Right ventricle myocardium superior (tissue), 1 donor: ENCODE measurements around the gene TSKU. TPM values are rescaled to one million over a fixed set of nuclear protein-coding genes. Genes with fewer than 3 reads are reported as not detected.

Source experiments
- ATAC-seq: fragments of 200-7000 bp; cut with Tn5 transposase; one replicate; pipeline ENCODE4 v1.9.1; 2020; ENCODE audit warnings: mild to moderate bottlenecking; ENCODE audit not compliant: poor library complexity
- DNase-seq: peaks from one replicate; pipeline ENCODE4 v3.0.0-alpha.2; 2020
- intact Hi-C: fragments of 100-400 bp; cut with DNase I; formaldehyde crosslinking; loops from one replicate; pipeline ENCODE4 v1.11.2; 2022
- total RNA-seq: library from RNA; stranded (reverse); fragmentation: NEBNext Ultra II Directional; extraction: Animal tissue kit (Norgen Biotek cat#: 25700); gene quantifications from one replicate; pipeline ENCODE4 v1.2.1, GENCODE V29; 2021
- donor health status: DM: no; HTN: yes; CAD: no; lungs with severe emphysema.

TSKU gene
- total RNA-seq, 1 donor from 2014 or later = 17.2 TPM

- ATAC-seq = no peak
- intact Hi-C loops = no loop called here
- no peak for DNase-seq
Observed at GRCh38 chr11:76794371-76795289, 11.5 kb downstream of the TSKU start.

GRCh38 chr11:76795290-76795935, 12.3 kb downstream of the TSKU start:
- ATAC-seq (no peak), DNase-seq (no peak)
- intact Hi-C loops = no loop called here

DNA sequence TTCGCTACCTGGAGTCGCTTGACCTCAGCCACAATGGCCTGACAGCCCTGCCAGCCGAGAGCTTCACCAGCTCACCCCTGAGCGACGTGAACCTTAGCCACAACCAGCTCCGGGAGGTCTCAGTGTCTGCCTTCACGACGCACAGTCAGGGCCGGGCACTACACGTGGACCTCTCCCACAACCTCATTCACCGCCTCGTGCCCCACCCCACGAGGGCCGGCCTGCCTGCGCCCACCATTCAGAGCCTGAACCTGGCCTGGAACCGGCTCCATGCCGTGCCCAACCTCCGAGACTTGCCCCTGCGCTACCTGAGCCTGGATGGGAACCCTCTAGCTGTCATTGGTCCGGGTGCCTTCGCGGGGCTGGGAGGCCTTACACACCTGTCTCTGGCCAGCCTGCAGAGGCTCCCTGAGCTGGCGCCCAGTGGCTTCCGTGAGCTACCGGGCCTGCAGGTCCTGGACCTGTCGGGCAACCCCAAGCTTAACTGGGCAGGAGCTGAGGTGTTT, 12.8 kb downstream of the TSKU start:
- DNase-seq (no peak), ATAC-seq (no peak)
- intact Hi-C loops = no loop called here

DNA sequence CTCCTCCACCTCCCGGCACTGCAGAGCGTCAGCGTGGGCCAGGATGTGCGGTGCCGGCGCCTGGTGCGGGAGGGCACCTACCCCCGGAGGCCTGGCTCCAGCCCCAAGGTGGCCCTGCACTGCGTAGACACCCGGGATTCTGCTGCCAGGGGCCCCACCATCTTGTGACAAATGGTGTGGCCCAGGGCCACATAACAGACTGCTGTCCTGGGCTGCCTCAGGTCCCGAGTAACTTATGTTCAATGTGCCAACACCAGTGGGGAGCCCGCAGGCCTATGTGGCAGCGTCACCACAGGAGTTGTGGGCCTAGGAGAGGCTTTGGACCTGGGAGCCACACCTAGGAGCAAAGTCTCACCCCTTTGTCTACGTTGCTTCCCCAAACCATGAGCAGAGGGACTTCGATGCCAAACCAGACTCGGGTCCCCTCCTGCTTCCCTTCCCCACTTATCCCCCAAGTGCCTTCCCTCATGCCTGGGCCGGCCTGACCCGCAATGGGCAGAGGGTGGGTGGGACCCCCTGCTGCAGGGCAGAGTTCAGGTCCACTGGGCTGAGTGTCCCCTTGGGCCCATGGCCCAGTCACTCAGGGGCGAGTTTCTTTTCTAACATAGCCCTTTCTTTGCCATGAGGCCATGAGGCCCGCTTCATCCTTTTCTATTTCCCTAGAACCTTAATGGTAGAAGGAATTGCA, 13.5 kb downstream of the TSKU start:
- DNase-seq (no peak), ATAC-seq (no peak)
- intact Hi-C loops = no loop called here

DNA sequence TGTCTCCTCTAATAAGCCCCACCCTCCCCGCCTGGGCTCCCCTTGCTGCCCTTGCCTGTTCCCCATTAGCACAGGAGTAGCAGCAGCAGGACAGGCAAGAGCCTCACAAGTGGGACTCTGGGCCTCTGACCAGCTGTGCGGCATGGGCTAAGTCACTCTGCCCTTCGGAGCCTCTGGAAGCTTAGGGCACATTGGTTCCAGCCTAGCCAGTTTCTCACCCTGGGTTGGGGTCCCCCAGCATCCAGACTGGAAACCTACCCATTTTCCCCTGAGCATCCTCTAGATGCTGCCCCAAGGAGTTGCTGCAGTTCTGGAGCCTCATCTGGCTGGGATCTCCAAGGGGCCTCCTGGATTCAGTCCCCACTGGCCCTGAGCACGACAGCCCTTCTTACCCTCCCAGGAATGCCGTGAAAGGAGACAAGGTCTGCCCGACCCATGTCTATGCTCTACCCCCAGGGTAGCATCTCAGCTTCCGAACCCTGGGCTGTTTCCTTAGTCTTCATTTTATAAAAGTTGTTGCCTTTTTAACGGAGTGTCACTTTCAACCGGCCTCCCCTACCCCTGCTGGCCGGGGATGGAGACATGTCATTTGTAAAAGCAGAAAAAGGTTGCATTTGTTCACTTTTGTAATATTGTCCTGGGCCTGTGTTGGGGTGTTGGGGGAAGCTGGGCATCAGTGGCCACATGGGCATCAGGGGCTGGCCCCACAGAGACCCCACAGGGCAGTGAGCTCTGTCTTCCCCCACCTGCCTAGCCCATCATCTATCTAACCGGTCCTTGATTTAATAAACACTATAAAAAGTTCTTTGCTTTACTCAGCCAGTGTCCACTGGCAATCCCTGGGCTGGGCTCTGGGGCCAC, 14.4 kb downstream of the TSKU start:
- ATAC-seq (no peak), DNase-seq (no peak)
- intact Hi-C loops = no loop called here

DNA sequence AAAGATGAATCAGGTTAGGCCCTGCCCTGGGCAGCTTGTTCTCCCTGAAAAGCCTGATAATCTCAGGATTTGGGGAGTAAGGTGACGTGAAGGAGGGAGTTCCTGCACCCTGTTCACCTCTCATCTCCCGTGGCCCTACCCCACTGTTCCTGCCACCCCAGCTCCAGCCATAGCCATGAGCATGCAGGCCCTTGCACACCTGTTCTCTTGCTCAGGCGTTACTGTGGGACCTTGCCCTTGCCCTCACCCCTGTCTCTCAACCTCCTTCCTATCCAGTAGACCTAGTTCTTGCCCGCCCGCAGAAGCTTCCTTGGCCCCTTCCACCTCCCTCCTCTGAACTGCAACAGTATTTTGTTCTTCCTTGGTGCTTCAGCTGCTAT, 15.0 kb downstream of the TSKU start:
- intact Hi-C loops = no loop called here
- no peak for ATAC-seq

GRCh38 chr11:76798671-76799065, 15.5 kb downstream of the TSKU start:
- intact Hi-C loops = loop anchor here (1.0 kb wide), 1 partner anchor 64 kb away; no protein-coding TSS in a partner anchor
- no peak for DNase-seq
- ATAC-seq = peak; percentile 3

More for the DNA sequence above, 15.0 kb downstream of the TSKU start:
- no peak for DNase-seq

- DNase-seq (peak; percentile 94), ATAC-seq (peak; percentile 93)
- intact Hi-C loops = loop anchor here (1.0 kb wide), 1 partner anchor 65 kb away; no protein-coding TSS in a partner anchor
Observed at GRCh38 chr11:76799066-76799804, 16.1 kb downstream of the TSKU start.

DNA sequence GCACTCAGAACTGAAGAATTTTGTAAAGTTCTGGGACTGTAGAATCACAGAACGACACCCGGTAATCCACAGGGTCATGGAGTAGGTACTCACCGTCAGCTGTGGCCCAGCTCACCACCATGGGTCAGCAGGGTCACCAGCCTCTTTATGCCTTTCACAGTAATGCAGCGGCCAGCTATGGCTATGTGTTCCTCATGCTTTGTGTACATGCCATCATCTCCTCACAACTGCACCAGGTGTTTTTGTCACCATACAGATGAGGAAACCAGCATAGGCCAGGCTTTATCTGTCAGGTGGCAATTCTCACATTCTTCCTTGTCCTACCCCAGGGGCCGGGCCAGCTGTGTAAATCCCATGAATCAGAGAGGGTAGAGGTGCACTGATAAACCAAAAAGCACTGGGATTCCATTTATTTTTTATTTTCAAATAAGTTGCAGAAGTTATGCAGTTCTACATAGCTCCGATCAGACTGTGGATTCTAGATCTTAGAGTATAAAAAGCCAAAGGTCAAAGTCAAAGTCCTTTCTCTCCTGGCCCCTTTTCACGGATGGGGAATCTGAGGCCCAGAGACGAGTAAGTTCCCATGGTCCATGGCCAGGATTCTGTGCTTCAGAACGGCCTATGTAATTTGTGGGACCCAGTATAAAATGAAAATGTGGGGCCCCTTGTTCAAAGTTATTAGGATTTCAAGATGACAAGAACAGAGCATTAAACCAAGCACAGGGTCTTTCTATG, 17.5 kb downstream of the TSKU start:
- no peak for DNase-seq
- intact Hi-C loops = no loop called here
- ATAC-seq = no peak

DNA sequence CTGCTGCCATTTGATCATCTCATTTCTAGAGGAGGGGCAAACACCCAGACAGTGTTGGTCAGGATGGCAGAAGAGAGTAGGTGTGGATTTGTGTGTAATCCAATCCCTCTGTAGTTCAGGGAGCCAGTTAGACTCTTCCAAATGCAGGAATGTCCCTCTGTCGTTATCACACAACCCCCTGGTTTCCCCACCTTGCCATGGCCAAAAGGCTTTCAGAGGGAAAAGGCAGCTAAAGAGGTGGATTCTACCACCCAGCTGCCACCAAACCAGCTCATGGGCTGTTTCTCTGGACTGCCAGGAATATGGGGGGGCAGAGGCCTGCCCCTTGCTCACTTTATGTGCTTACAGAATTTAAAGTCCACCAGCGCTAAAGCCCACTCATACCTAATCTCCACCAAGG, 18.1 kb downstream of the TSKU start:
- DNase-seq = no peak
- intact Hi-C loops = no loop called here

DNA sequence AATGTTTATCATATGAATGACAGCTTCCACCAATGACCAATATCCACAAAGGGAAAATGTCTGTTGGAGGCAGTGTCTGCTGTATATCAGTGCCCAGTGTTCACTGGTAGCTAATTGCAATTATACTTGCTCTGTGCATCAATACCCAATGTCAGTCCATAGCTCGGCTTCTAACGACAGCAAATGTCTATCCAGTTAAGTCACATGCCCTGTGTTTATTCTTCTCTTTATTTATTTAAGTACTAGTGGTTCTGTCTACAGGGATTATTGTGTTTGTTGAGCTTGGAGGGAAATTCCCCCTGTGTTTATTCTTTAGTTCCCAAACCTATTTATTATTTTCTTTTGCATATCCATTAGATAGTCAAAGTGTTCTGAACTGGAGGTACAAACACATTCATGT, 18.6 kb downstream of the TSKU start:
- ATAC-seq (no peak), DNase-seq (no peak)
- intact Hi-C loops = no loop called here

More for the DNA sequence above, 18.1 kb downstream of the TSKU start:
- ATAC-seq = no peak

GRCh38 chr11:76802151-76802550, 19.0 kb downstream of the TSKU start:
- intact Hi-C loops = no loop called here
- ATAC-seq (no peak), DNase-seq (no peak)

- intact Hi-C loops = no loop called here
- no peak for DNase-seq
- no peak for ATAC-seq
Observed at GRCh38 chr11:76802621-76803020, 19.5 kb downstream of the TSKU start.

DNA sequence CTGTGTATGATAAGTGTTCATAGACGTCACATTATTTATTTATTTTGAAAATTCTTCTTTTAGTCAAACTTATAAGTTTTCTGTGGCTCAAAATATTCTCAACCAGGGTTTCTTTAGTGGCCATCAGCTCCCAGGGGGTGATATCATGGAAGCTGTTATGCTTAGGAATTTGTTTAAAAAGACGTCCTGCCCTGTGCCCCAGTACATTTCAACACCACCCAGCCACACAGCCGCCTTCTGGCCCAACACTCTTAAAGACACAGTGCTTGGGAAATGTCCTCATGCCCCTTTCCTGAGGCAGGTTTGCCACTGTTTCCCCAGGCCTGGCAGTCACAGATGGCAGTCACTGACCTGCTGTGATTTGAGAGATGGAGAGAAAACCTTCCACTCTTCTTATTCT, 19.9 kb downstream of the TSKU start:
- intact Hi-C loops = no loop called here
- DNase-seq (no peak), ATAC-seq (no peak)

DNA sequence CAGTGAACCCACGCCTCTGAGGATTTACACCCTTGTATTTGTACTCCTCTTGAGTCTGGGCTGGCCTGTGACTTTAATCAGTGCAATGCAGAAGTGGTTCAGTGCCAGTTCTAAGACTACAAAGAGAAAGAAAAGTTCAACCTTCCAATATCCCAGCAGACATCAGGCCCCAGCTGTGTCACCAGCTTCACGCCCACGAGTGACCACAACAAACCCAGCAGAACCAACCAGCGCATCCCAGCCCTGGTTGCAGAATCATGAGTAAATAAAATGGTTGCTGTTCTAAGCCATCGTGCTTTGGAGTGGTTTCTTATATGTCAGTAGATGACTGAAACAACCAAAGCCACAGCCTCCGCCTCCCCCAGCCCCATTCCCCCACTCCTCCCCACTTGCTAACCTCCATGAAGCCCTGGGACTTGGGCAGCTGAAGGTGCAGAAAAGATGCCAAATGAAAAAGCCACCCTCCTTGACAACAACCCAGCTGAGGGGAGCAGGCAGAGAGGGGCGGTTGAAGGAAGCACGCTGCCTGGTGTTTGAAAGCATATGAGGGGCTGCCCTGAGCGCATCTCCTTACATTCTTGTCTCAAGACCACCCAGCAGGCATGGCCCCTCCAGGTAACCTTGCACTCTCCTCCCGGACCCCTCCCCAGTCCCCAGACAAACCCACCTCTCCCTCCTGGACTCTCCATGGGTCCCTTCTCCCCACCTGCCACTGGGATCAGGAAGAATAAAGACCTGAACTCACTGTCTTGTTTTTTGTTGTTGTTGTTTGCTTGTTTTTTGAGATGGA, 20.9 kb downstream of the TSKU start:
- DNase-seq (no peak), ATAC-seq (no peak)
- intact Hi-C loops = no loop called here

DNA sequence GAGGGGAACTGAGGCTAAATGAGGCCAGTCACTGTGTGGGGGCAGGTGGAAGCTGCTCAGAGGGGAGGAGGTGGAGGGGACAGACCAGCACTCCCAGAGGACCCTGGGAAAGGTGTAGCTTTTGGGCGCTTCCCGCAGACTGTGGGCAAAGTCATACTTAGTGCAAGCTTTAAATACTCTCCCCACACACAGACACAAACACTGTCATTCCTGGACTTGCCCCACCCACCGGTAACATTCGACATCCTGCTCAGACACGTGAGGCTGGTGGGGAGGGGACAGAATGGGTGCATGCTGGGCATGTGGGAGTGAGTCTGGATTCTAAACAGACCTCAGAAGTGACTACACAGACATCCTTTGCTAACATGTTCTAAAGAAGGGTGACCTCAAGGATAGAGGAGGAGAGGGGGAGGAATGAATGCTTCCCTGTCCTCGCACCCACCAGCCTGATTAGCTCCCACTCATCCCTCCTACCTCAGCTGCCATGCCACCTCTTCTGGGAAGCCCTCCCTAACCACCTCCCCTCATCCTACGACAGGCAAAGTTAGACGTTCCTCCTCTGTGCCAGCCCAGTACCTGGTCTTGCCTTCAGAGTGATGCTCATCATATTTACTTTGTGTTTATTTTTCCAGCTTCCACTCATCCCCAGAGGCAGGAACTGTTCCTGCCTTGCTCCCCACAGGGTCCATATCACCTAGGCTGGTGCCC, 22.2 kb downstream of the TSKU start:
- ATAC-seq = no peak
- intact Hi-C loops = no loop called here
- DNase-seq = no peak
